Measurements from ENCODE around the gene LRMDA. TPM values are rescaled to one million over a fixed set of nuclear protein-coding genes. Genes with fewer than 3 reads are reported as not detected.

The LRMDA gene
- total RNA-seq, 2 experiments from 2014 or later = not detected

- no peaks in the 10 kb centered on the region for H3K4me1 ChIP-seq (ENCODE audit: insufficient read depth, low read length, poor library complexity, severe bottlenecking)
- no peak for TF ChIP-seq EZH2phosphoT487 (IDR thresholded peaks at IDR 0.05; ENCODE audit: borderline replicate concordance, low read depth, low read length)
- no peak for TF ChIP-seq CTCF (conservative IDR thresholded peaks at IDR 0.05; ENCODE audit: low read length)
- H3K4me3 ChIP-seq (ENCODE audit: low read depth, low read length, poor library complexity, severe bottlenecking) = no peak overlapping the region
- intact Hi-C loops (cut with micrococcal nuclease; ENCODE audit: unreplicated experiment) = no loop called here
- H2AFZ ChIP-seq (ENCODE audit: low read length) = no peak overlapping the region
- H3K9me2 ChIP-seq (ENCODE audit: insufficient read depth, low read length) = no peaks in the 10 kb centered on the region
- no peaks in the 10 kb centered on the region for H3K79me2 ChIP-seq (ENCODE audit: insufficient read depth, low read depth, low read length)
- H3K9me3 ChIP-seq (ENCODE audit: low read length) = no peaks in the 10 kb centered on the region
- no peaks in the 10 kb centered on the region for H4K20me1 ChIP-seq (ENCODE audit: insufficient read depth, low read length)
- ChIA-PET CTCF (ENCODE audit: unreplicated experiment) (no interaction called here), POLR2A (no interaction called here)
- H3K36me3 ChIP-seq (ENCODE audit: insufficient read depth, low read length) = no peaks in the 10 kb centered on the region
- H3K27ac ChIP-seq (ENCODE audit: low read depth, low read length, poor library complexity, severe bottlenecking) = no peak overlapping the region
- H3K4me2 ChIP-seq (ENCODE audit: low read length) = no peak overlapping the region
- no peak for DNase-seq (ENCODE audit: low spot score)
- no TSS peak for BruUV-seq (replicated peaks)
These were observed 387.1 kb downstream of the LRMDA start for GRCh38 chr10:75818552-75818951.

GRCh38 chr10:75825235-75825634 lies 393.8 kb downstream of the LRMDA start:
- Histone ChIP-seq H4K20me1 (ENCODE audit: insufficient read depth, low read length) (no peaks in the 10 kb centered on the region), H3K4me2 (ENCODE audit: low read length) (no peak overlapping the region), H2AFZ (ENCODE audit: low read length) (no peak overlapping the region), H3K9me3 (ENCODE audit: low read length) (no peaks in the 10 kb centered on the region), H3K4me3 (ENCODE audit: low read depth, low read length, poor library complexity, severe bottlenecking) (no peak overlapping the region), H3K27ac (ENCODE audit: low read depth, low read length, poor library complexity, severe bottlenecking) (no peak overlapping the region), H3K79me2 (ENCODE audit: insufficient read depth, low read depth, low read length) (no peaks in the 10 kb centered on the region), H3K36me3 (ENCODE audit: insufficient read depth, low read length) (no peaks in the 10 kb centered on the region), H3K4me1 (ENCODE audit: insufficient read depth, low read length, poor library complexity, severe bottlenecking) (no peaks in the 10 kb centered on the region), H3K9me2 (ENCODE audit: insufficient read depth, low read length) (no peaks in the 10 kb centered on the region)
- intact Hi-C loops (cut with micrococcal nuclease; ENCODE audit: unreplicated experiment) = no loop called here
- CTCF ChIA-PET (ENCODE audit: unreplicated experiment) = no interaction called here
- POLR2A ChIA-PET = no interaction called here
- no peak for DNase-seq (ENCODE audit: low spot score)
- no TSS peak for BruUV-seq (replicated peaks)
- TF ChIP-seq CTCF (conservative IDR thresholded peaks at IDR 0.05; ENCODE audit: low read length) = no peak
- TF ChIP-seq EZH2phosphoT487 (IDR thresholded peaks at IDR 0.05; ENCODE audit: borderline replicate concordance, low read depth, low read length) = no peak

- Histone ChIP-seq H3K9me3 (ENCODE audit: low read length) (no peaks in the 10 kb centered on the region), H3K4me2 (ENCODE audit: low read length) (no peak overlapping the region), H3K4me3 (ENCODE audit: low read depth, low read length, poor library complexity, severe bottlenecking) (no peak overlapping the region), H3K79me2 (ENCODE audit: insufficient read depth, low read depth, low read length) (no peaks in the 10 kb centered on the region), H3K4me1 (ENCODE audit: insufficient read depth, low read length, poor library complexity, severe bottlenecking) (no peaks in the 10 kb centered on the region), H3K9me2 (ENCODE audit: insufficient read depth, low read length) (no peaks in the 10 kb centered on the region), H2AFZ (ENCODE audit: low read length) (no peak overlapping the region), H3K36me3 (ENCODE audit: insufficient read depth, low read length) (no peaks in the 10 kb centered on the region), H4K20me1 (ENCODE audit: insufficient read depth, low read length) (no peaks in the 10 kb centered on the region), H3K27ac (ENCODE audit: low read depth, low read length, poor library complexity, severe bottlenecking) (no peak overlapping the region)
- no peak for DNase-seq (ENCODE audit: low spot score)
- ChIA-PET POLR2A (no interaction called here), CTCF (ENCODE audit: unreplicated experiment) (no interaction called here)
- intact Hi-C loops (cut with micrococcal nuclease; ENCODE audit: unreplicated experiment) = no loop called here
- TF ChIP-seq CTCF (conservative IDR thresholded peaks at IDR 0.05; ENCODE audit: low read length) = no peak
- TF ChIP-seq EZH2phosphoT487 (IDR thresholded peaks at IDR 0.05; ENCODE audit: borderline replicate concordance, low read depth, low read length) = no peak
- BruUV-seq (replicated peaks) = no TSS peak
These were observed 394.2 kb downstream of the LRMDA start for GRCh38 chr10:75825661-75826060.

Data from OCI-LY7 (cell line).